ENCODE results near the gene RIN3. TPM values are rescaled to one million over a fixed set of nuclear protein-coding genes. Genes with fewer than 3 reads are reported as not detected.
A peak's percentile ranks its signal among the peaks of the same experiment; 100 is the strongest.

RIN3 gene
- total RNA-seq, 1 experiment from 2014 or later, result 14.8 TPM

GRCh38 chr14:92733007-92733406 is 219.4 kb downstream of the RIN3 start:
- H4K20me1 ChIP-seq (ENCODE audit: insufficient read depth), result no peaks in the 10 kb centered on the region
- BruUV-seq (replicated peaks), result no TSS peak
- intact Hi-C loops (cut with micrococcal nuclease; ENCODE audit: unreplicated experiment), result no loop called here
- no peaks in the 10 kb centered on the region for H3K27me3 ChIP-seq (ENCODE audit: insufficient read depth, low read depth)
- H3K4me1 ChIP-seq (replicated peaks; ENCODE audit: insufficient read depth), result peaks cover 41% of the 10 kb centered on the region
- no peak overlapping the region for H2AFZ ChIP-seq
- H3K79me2 ChIP-seq (ENCODE audit: low read depth), result peaks cover 3% of the 10 kb centered on the region; the same call in 1 of the 2 replicates
- no peak overlapping the region for H3K4me2 ChIP-seq
- no peak overlapping the region for H3K27ac ChIP-seq
- H3K4me3 ChIP-seq, result no peak overlapping the region
- ChIA-PET POLR2A (ENCODE audit: unreplicated experiment) (no interaction called here), CTCF (no interaction called here)
- H3K36me3 ChIP-seq (ENCODE audit: low read depth), result peaks cover 15% of the 10 kb centered on the region
- no peak for TF ChIP-seq CTCF (conservative IDR thresholded peaks at IDR 0.05)
- TF ChIP-seq EZH2 (IDR thresholded peaks at IDR 0.05; ENCODE audit: low read depth), result no peak
- no peaks in the 10 kb centered on the region for H3K9me3 ChIP-seq (ENCODE audit: insufficient read depth, low read depth)
- H3F3A ChIP-seq (ENCODE audit: insufficient read depth, low read depth), result peaks cover 35% of the 10 kb centered on the region
- no peak for DNase-seq
- no peaks in the 10 kb centered on the region for H3K9me2 ChIP-seq (ENCODE audit: insufficient read depth)

- H3K27me3 ChIP-seq (ENCODE audit: insufficient read depth, low read depth), result no peaks in the 10 kb centered on the region
- H3K4me3 ChIP-seq, result no peak overlapping the region
- H2AFZ ChIP-seq, result no peak overlapping the region
- H3F3A ChIP-seq (ENCODE audit: insufficient read depth, low read depth), result peaks cover 20% of the 10 kb centered on the region
- POLR2A ChIA-PET (ENCODE audit: unreplicated experiment), result no interaction called here
- H3K9me2 ChIP-seq (ENCODE audit: insufficient read depth), result no peaks in the 10 kb centered on the region
- H3K4me1 ChIP-seq (replicated peaks; ENCODE audit: insufficient read depth), result peaks cover 25% of the 10 kb centered on the region
- BruUV-seq (replicated peaks), result no TSS peak
- no peak for DNase-seq
- no peak overlapping the region for H3K27ac ChIP-seq
- intact Hi-C loops (cut with micrococcal nuclease; ENCODE audit: unreplicated experiment), result no loop called here
- CTCF ChIA-PET, result no interaction called here
- TF ChIP-seq CTCF (conservative IDR thresholded peaks at IDR 0.05), result no peak
- no peak for TF ChIP-seq EZH2 (IDR thresholded peaks at IDR 0.05; ENCODE audit: low read depth)
- no peak overlapping the region for H3K4me2 ChIP-seq
- H3K9me3 ChIP-seq (ENCODE audit: insufficient read depth, low read depth), result no peaks in the 10 kb centered on the region
- H3K36me3 ChIP-seq (ENCODE audit: low read depth), result peaks cover 15% of the 10 kb centered on the region
- H4K20me1 ChIP-seq (ENCODE audit: insufficient read depth), result no peaks in the 10 kb centered on the region
- no peaks in the 10 kb centered on the region for H3K79me2 ChIP-seq (ENCODE audit: low read depth)
Measured at GRCh38 chr14:92734618-92735017, 221.0 kb downstream of the RIN3 start.

GRCh38 chr14:92735344-92735743 is 221.8 kb downstream of the RIN3 start:
- H3K36me3 ChIP-seq (ENCODE audit: low read depth), result peaks cover 15% of the 10 kb centered on the region
- no peaks in the 10 kb centered on the region for H3K9me3 ChIP-seq (ENCODE audit: insufficient read depth, low read depth)
- H2AFZ ChIP-seq, result no peak overlapping the region
- H3K4me1 ChIP-seq (replicated peaks; ENCODE audit: insufficient read depth), result peaks cover 18% of the 10 kb centered on the region
- DNase-seq, result no peak
- intact Hi-C loops (cut with micrococcal nuclease; ENCODE audit: unreplicated experiment), result no loop called here
- TF ChIP-seq EZH2 (IDR thresholded peaks at IDR 0.05; ENCODE audit: low read depth), result no peak
- no peak for TF ChIP-seq CTCF (conservative IDR thresholded peaks at IDR 0.05)
- no peaks in the 10 kb centered on the region for H3K79me2 ChIP-seq (ENCODE audit: low read depth)
- 0 out of 2 replicates have a peak overlapping the region, but pooled peaks have one; percentile 8 for H3K4me2 ChIP-seq
- H4K20me1 ChIP-seq (ENCODE audit: insufficient read depth), result no peaks in the 10 kb centered on the region
- ChIA-PET CTCF (no interaction called here), POLR2A (ENCODE audit: unreplicated experiment) (interaction anchor here (0.6 kb wide), 1 partner anchor 11 kb away, joined by 5 read pairs; no protein-coding TSS in a partner anchor)
- no peaks in the 10 kb centered on the region for H3K9me2 ChIP-seq (ENCODE audit: insufficient read depth)
- H3K27me3 ChIP-seq (ENCODE audit: insufficient read depth, low read depth), result no peaks in the 10 kb centered on the region
- H3K27ac ChIP-seq, result no peak overlapping the region
- peaks cover 13% of the 10 kb centered on the region for H3F3A ChIP-seq (ENCODE audit: insufficient read depth, low read depth)
- H3K4me3 ChIP-seq, result no peak overlapping the region
- BruUV-seq (replicated peaks), result no TSS peak
